HG02759 (cell line): ENCODE measurements around the gene INPP5A.
"Not testable (repeated sequence)": the region's sequence is repeated elsewhere in the genome, so short reads cannot be mapped to it uniquely, and the experiment has no call there.

Experiments
- ATAC-seq: cut with Tn5 transposase; IDR thresholded peaks from one replicate; pipeline ENCODE4 v1.9.1; 2021; ENCODE audit warnings: mild to moderate bottlenecking, moderate library complexity; ENCODE audit not compliant: unreplicated experiment

The INPP5A gene

DNA sequence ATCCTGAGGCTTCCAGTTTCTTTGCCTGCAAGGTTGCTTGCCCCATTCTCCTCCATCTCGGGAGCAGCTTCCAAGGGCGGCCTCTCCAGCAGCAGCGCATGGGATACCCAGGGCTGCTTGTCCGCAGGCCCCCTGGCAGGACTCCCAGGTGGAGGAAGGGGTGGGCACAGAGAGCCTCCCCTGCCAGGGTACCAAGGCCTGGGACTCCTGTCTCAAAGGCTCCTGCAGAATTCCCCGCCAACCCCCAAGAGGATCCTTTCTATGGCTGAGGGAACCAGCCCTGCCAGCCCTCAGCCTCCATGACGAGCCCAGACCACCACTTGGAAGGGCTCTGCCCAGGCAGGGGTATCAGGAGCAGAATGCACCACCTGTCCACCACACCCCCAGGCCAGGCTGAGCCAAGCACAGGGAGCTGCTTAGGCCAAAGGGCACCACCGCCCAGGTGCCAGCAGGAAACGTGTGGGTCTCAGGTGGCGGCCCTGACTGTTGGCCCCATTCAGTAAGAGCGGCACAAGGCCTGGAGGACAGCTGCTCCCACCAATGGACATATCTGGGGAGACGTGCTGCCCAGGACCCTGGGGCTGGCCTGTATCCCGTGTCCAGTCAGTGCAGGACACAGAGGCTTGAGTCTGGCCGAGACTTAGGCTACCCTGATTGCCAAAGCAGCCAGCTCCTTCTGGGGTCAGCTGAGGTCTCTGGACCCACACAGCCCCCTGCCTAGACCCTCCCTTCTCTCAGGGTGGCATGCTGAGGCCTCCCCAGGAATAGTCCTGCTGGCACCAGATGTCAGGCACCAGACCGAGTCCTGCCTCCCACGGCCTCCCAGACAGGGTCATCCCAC lies 33.8 kb upstream of the INPP5A start:
- no peak for ATAC-seq

DNA sequence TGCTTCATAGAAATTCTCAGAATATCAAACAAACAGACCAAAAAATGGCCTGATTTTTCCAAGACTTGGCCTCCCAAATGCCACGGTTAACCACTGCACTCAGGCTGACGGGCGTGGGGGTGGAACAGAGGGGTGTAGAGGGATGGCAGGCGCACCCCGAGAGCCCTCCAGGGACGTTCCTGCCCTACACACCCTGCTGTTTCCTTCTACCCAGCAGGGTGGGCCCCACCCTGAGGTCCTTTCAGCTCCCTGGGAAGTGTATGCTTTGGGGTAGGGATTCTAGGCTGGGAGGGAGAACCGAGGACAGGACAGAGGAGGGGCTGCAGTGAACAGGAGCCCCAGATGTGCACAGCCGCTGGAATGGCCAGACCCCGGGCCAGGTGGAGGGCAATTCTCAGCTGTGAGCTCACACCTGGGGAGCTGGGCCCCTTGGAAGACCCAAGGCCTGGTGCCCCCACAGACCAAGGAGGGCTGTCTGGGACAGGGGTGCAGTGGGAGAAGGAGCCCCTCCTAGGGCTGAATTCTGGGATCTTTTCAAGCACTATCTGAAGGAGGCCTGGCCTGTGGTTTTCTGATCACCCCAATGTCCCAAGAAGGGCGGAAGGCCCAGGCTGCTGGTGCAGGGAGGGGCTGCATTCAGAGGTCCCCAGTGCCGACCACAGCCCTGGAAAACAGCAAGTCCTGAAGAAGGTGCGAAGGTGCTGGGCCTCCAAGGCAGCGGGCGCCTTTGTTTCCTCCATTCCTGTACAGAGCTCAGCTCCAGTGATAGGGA lies 32.9 kb upstream of the INPP5A start:
- no peak for ATAC-seq

- ATAC-seq, result not testable (repeated sequence)
Measured at GRCh38 chr10:132505546-132505945, 32.0 kb upstream of the INPP5A start.

- no peak for ATAC-seq
Measured at GRCh38 chr10:132506711-132507408, 30.7 kb upstream of the INPP5A start.

GRCh38 chr10:132507409-132507955 lies 30.1 kb upstream of the INPP5A start:
- no peak for ATAC-seq

DNA sequence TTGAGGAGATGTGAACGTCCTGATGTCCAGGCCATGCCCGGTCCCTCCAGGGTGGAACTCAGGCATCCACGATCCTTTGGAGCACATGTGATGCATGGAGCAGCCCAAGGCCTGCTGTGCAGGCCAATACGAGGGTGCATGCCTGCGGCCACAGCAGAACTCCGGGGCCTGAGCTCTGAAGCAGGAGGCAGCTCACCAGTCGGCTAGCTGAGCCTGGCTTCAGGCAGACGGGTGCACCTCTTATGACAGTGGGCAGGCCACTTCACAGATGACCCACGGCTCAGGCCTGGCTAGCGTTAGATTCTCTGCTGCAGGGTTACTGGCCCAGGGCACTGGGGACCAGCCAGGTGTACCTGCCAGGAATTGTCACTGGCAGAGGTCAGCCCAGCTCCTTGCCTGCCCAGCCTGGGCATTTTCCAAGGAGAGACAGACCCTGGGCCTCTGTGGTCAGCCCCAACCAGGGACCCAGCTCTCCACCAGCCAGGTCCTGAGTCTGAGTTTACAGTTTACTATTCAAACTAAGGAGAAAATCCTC lies 29.6 kb upstream of the INPP5A start:
- no peak for ATAC-seq

DNA sequence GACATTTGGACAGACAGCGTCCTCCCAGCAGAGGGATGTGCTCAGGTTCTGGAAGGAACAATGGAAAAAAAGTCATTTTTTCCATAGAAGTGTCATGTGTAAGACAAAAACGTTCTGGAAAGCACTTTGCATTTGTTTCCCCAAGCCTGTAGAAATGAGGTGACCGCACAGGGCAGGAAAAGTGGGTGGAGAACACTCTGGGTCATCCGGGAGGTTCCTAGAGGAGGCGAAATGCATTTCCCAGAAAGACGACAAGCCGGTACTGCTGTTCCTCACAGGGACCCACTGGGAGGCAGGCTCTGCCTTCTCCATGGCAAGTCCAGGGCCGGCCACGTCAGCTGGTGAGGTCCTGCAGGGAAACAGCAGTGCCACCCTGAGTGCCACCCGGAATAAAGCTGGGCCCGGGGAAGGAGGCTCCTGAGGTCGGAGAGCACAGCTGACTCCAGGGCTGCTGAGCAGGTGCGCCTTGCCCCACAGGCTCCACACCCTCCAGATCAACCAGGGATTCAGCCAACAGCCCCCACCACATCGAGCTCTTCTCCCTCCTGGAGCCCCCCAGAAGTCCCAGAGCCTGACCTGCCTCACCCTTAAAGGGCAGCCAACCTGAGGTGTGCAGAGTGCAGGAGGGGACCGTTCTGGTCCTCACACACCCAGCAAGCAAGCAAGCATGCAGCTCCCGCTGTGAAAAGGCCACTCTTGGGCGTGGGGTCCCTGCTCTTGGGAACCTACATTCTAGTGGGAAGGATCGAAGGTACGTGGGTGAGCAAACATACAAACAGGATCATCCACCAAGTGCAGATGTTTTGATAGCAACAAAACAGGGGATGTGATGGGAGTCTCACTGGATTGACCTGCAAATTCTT lies 28.8 kb upstream of the INPP5A start:
- no peak for ATAC-seq

DNA sequence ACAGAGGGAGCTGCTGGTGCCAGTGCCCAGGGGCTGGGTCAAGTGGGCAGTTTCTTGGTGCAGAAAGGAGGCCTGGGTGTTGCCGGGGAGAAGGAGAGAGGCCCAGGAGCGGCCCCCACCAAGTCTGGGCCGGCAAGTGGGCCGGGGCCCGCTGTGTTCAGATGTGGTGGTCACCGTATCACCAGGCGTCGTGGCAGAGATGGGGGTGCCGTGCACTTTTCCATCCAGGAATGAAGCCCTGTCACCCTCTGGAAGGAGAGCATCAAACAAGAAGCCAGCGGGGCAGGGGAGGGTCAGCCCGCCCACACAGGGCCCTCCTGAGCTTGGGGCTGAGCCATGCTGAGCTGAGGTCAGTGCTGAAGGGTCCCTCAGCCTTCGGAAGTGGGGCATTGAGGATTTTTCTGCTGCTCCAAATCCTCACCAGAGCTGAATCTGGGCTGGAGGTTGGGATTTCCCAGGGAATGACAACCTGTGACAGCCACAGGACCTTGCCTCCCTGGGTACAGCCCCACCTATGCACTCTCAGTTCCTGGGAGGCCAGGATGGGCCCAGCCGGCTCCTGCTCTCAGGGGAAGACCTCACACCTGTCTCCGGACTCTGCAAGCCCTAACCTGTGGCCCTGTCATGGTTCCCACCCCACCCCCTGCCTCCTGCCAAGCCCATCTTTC lies 27.9 kb upstream of the INPP5A start:
- ATAC-seq, result no peak

DNA sequence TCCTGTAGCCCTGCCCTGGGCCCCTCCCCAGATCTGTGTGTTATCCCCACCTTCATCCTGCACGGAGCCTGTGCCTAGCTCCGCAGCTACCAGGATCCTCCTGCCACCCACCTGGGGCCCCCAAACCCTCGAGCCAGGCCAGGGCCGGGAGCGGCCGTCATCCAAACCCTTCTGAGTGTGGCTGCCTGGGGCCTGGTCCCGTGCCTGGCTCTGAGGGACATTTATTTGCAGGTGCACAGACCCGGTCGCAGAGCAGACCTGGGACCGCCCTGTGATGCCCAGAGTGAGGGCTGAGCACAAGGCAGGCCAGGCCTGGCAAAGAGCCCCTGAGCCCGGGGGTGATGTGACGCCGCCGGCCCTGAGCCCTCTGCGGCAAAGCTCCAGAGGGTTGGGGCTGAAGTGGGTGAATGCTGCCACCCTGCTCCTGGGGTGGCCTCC lies 27.4 kb upstream of the INPP5A start:
- no peak for ATAC-seq

GRCh38 chr10:132511121-132512051 lies 26.2 kb upstream of the INPP5A start:
- ATAC-seq, result no peak

- no peak for ATAC-seq
Measured at GRCh38 chr10:132512052-132512442, 25.5 kb upstream of the INPP5A start.

DNA sequence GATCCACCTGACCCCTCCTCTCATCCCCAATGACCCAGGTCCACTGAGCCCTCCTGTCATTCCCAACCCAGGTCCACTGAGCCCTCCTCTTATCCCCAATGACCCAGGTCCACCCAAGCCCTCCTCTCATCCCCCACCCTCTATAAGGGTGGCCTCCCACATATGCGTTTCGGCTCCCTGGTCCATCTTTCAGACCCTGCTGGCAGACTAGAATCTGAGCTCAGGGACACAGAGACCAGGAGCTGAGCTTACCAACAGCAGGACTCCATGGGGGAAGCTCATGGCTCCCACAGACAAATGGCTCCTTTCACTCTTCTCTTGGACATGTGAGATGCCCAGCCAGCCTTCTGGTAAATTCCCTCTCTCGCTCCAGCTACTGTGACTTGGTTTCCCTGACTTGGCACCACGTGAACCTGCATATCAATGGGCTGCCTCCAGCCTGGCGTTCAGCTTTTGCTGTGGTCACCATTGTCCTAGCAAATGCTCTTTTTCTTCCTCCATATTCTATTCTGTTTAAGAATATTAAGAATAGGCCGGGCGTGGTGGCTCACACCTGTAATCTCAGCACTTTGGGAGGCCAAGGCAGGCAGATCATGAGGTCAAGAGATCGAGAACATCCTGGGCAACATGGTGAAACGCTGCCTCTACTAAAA lies 24.8 kb upstream of the INPP5A start:
- no peak for ATAC-seq

DNA sequence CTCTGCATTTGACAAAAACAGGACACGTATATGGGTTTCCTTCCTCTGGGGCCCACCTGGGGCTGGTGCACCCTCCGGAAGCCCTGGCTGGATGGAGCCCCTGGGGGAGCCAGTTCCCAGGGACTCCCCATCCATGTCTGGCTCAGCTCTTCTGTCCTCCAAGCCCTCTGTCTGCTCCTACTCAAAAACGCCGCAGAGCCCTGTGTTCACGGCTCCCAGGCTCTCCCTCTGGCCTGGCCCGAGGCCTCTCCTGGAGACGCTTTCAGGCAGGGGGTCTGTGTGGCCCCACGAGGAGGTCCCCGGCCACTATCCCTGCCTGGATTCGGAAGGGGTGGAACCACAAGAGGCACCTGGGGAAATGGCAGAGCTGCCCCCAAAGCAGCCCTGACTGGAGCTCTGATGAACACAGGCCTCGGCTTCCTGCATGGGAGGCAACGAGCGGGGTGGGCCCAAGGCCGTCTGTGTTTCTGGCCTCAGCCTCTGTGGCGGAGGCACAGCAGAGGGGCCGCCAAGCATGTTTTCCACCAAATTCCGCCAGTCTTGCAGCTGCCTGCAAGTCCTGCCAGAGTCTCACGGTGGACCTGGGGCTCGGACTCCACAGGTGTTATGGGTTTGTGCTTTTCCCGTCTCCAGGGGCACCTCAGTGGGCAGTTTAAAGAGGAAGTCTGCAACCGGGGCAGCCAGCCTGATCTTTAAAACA lies 22.6 kb upstream of the INPP5A start:
- peak; percentile 45 for ATAC-seq

DNA sequence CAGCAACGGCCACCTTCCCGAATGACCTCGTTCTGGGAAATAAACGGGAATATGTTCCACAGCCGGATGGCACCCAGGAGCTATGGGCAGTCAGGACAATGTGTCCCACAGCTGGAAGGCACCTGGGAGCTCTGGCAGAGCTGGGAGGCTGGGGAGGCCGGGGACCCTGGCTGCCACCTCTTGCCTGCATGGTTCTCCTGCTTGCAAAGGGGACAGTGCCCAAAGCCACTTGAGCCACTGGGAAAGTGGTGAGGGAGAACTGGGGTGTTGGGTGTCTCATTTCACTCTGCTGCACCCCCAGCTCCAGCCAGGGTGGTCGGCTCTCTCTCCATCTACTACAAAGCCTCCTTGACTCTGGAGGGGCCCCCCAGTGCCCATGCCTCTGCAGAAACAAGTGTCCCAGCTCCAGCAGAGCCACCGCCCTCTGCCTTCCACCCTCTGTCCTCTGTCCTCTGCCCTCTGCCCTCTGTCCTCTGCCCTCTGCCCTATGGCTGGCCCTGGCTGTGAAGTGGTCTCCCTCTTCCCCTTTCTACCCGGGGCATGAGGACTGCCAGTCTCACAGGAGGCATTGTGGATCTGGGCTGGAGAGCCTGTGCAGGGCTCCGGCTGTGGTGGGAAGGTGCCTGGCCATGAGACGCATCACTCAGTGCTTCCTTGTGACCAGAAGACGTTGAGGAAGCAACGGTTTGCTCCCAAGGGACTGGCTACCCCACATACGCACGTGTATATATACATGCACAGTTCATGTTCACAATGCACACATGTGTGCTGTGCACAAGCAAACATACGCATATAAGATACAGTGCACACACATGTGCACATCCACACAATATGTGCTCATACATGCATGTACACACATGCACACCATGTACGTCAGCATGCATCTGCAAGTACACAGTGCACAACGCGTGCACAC lies 21.5 kb upstream of the INPP5A start:
- no peak for ATAC-seq

DNA sequence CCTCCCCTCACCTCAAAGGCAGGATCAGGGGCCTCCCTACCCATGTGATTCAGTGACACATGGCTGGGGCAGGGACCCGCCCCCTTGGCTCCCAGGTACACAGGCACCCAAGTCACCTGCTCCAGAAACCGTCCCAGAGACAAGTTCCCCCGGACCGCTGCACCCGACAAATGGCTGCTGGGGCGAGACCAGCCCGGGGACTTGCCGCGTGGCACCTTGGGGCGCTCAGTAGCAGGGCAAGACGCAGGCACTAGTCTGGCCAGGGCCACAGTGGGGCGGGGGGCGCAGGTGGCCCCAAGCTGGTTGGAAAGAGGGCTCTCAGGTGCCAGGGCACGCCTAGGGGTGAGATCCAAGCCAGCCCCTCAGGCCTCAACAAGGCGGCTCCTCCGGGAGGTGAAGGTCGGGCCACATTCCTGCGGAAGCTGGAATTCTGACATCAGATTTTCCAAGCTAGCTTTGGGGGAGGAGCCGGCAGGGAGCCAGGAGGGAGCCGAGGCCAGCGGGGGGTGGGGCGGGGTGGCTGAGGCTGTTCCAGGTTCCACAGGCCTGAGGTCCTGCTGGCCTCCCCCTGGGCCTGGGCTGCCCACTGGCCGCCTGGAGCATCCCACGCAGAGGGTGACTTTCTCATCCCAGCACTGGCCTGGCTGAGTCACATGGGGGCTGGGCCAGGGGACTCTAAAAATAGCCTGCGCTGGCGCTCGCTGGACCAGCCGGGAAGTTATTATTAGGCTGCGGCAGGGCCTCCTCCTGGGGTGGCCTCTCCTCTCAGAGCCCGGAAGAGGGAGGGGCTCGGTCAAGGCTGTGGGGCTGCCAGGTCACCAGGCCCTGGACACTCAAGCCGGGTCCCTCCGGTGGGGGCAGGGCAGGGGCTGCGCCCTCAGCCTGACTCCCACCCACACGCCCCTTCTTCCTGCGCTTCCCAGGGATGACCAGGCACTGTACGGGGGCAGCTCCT lies 20.5 kb upstream of the INPP5A start:
- no peak for ATAC-seq
